EL (cell line): ENCODE data around the gene PYGB.
A peak's percentile ranks its signal among the peaks of the same experiment; 100 is the strongest.

ENCODE experiments used
- DNase-seq: peaks from one replicate; pipeline ENCODE4 v3.0.0-alpha.2; 2016

The PYGB gene

DNA sequence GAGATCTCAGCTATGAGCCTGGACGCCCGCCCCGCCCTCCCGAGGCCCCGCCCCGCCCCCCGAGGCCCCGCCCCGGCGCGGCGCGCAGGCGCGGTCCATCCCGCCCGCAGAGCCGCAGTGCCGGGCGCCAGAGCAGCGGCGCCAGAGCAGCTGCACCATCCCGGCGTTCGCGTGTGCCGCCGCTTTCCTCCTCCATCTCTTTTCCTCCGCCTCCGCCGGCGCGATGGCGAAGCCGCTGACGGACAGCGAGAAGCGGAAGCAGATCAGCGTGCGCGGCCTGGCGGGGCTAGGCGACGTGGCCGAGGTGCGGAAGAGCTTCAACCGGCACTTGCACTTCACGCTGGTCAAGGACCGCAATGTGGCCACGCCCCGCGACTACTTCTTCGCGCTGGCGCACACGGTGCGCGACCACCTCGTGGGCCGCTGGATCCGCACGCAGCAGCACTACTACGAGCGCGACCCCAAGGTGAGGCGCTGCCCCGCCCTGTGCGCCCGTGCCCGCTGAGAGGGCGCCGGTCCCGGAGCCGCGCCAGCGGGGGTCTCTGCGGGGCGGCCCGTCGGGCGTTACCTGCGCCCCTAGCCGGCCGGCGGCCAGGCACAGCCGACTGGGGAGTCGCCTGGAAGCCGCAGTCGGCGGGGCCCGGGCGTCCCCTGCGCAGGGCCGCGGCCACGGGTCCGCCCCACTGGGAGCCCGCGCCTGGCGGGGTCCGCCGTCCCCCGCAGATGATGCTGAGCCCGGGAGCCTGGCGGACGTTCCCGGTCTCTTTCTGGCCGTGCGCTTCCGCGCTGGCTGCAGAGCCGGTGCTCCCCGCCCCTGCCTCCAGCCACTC lies at the start of gene PYGB:
TSS of gene PYGB (plus strand) at position 130 of the 830 bp plus-strand sequence. CDS start at position 224, 94 bp downstream.
- peak; percentile 87 for DNase-seq

DNA sequence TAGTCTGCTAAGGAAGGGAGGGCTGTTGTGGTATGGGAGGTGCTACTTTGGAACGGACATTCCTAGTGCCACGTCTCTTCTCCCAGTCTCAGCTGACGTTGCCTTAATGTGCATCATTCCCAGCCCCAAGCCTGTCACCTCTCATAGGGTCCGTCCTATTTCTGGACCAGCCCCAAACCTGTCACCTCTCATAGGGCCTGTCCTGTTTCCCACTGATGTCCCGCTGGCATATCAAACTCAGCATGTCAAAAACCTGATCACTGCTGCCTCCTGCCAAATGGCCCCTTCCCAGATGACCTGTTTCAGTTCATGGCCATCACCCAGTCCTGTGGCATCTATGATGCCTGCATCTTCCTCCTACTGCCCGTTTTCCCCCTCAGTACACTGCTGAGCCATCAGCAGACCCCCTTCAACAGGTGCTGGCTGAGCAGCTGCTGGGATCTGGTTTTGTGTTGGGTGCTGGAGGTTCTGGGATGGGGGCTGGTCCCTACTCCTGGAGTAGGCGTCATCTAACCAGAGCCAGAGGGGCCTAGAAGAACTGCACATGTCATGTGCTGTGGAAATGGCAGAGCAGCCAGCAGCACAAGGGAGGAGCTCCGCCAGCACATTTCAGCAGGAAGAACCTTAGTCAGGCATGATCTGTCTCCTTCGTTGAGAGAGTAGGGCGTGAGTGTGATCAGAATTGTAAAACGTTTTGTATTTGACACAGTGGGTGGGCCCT lies 49.1 kb upstream of the PYGB start:
- DNase-seq: no peak

DNA sequence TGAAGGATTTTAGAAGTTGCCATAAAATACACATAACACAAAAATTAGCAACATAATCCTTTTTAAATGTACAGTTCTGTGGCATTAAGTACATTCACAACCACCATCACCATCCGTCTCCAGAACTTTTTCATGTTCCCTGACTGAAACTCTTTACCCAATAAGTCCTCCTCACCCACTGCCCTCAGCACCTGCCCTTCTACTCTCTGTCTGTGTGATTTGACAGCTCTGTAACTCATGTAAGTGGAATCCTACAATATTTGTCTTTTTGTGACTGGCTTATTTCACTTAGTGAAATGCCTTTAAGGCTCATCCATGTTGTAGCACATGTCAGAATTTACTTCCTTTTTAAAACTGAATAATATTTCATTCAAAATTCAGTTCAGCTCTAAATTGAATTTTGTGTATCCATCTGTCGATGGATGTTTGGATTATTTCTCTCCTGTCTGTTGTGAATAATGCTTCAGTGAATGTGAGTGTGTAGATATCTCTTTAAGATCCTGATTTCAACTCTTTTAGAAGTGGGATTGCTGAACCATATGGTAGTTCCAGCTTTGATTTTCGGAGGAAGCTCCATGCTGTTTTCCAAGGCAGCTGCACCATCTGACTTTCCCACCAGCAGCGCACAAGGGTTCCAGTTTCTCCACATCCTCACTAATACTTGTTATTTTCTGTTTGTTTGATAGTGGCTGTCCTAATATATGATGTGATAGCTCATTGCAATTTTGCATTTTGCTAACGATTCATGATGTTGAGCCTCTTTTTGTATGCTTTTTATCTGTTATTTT lies 48.2 kb upstream of the PYGB start:
- DNase-seq: no peak

DNA sequence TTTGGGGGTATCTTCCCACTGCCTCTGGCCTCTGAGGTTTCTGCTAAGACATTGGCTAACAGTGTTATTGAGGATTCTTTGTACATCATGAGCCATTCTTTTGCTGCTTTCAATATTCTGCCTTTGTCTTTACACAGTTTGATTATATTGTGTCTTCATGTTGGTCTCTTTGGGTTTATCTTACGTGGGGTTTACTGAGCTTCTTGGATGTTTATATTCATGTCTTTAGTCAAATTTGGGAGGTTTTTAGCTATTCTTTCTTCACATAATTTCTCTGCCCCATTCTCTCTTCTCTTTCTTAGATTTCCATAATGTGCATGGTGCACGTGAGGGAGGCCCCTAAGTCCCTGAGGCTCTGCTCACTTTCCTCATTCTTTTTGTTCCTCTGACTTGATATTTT lies 44.8 kb upstream of the PYGB start:
- no peak for DNase-seq

DNA sequence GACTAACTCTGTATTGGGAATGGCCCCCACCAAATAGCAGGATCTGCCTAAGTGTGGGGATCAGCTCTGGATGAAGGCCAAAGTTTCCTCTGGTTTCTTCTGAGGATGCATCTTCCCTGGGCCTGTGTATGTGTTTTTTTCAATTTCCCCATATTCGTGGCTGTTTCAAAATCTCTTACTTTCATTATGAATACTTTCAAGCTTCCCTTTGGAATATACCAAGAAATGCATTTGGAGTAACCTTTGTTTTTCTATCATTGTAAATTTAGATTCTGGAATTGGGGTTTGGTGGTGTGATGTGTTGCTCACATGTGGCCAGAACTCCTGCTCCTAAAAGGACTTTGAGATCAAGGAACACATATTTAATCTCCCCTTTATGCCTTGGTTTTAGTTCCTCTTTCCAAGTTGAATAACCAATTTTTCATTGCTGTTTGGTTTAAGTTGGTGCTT lies 44.0 kb upstream of the PYGB start:
- no peak for DNase-seq

DNA sequence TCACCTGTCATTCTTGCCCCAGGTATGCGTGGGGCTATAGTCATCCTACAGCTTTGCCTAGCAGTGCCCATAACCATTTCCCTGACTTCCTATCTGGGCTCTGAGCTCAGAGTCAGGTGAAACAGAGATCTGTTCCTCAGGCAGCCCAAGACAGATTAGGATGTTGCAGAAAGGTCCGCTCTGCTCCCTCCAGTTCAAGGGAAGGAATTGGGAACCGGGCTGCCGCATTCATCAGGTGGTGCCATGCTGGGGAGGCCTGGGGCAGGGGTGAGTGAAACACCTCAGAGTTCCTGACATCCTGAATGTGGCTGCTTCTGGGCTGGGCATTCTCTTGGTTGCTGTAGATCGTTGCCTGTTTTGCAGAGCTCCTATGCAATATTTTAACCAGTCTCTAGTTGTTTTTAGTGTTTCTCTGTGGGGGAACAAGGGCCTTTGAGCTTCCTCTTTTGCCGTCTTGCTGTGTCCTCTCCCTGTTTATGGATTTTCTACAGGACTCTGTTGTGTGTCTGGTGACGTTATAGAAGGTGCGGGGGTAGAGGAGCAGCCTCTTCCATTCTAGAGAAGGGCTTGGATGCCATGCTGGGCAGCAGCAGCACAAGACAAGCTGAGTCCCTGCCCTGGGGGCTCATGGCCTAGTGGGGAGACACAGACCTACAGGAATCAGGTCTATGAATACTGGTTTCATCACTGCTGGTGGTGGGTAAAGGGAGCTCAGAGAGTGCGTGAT lies 43.2 kb upstream of the PYGB start:
- no peak for DNase-seq

DNA sequence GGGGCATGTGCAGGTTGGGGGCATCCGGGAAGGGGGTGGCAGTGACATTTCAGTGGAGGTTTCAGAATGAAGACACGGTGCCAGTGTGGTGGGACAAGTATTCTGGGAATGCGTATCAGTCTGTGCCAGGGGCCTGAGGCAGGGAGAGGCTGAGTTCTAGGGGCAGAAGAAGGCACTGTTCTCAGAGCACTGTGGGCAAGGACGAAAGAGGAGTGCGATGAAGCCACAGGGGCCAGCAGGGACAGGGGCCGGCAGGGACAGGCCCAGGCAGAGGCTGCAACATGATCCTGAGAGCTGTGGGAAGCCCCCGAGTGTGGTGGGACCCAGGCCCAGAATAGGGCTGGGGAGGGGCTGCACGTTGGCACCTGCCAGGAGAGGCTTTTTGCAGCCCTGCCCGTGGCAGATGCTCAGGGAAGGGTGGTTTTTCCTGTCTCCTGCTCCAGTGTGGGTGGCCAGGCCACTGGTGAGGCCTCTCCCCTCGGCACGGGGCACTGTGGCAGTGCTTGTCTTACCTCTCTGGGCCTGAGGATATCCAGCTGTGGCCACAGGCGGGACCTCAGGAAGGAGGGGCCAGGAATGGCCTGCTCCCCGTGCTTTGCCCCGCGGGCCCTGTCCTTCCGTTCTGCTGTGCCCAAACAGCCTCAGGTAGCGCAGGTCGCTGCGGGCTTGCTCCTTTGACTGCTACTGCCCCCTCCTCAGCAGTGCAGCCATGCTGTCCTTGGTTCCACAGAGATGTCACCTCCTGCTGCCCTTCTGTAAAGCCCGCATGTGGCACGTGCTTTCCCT lies 42.4 kb upstream of the PYGB start:
- no peak for DNase-seq

DNA sequence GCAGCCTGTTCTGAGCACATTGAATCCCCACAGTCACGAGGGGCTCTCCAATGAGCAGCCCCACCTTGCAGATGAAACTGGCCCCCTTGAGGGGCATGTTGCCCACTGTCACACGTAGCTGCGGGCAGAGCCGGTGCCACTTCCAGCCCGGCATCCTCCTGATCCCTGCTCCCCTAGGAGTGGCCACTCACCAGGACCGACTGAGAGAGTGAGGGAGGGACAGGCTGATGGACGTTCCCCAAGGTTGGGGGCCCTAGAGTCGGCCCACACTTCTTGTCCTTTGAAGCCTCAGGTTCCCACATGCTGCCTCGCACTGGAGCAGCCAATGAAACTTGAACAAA lies 41.9 kb upstream of the PYGB start:
- no peak for DNase-seq

DNA sequence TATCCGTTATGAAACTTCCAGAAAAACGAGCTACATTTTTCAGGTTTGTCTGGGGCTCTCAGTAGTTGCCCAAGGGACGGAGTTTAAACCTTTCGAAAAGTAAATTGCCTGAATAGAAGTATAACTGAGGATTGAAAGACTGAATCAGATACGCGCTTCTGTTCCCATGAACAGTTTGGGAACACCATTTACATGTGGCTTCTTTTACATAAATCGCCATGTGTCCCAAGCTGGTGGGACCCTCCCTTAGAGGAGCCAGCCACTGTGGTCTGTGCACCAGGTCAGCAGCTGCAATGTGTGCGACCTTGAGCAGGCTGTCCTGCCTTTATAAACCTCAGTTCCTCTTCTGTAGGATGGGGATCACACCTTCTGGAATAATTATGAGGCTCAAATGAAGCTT lies 41.3 kb upstream of the PYGB start:
- no peak for DNase-seq

DNA sequence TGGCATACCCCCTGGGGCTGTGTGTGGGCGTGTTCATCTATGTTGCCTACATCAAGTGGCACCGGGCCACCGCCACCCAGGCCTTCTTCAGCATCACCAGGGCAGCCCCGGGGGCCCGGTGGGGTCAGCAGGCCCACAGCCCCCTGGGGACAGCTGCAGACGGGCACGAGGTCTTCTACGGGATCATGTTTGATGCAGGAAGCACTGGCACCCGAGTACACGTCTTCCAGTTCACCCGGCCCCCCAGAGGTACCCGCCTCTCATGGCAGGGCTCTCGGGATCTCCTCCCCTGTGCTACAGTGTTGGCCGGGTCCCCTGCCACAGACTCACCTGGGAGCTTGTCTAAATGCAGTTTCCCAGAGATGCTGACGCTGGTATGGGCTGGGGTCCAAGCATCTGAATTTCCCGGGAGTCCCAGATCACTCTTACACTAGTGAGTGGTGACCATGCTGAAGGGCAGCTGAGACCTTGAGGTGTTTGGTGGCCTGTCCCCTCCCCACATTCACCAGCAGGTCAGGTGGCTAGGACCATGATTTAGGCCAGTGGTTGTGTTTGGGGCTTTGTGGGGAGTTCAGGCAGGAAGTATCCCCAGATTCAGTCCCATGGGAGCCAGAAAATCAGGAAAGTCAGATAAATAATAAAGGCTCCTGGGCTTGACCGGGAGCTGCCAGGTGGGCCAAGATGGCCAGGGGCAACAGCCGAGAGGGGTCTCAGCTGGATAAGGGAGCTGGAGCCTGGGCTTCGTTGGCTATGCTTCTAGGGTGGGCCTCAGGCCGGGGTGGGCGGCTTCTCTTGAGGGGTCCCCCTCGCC lies 40.5 kb upstream of the PYGB start:
- DNase-seq: no peak

DNA sequence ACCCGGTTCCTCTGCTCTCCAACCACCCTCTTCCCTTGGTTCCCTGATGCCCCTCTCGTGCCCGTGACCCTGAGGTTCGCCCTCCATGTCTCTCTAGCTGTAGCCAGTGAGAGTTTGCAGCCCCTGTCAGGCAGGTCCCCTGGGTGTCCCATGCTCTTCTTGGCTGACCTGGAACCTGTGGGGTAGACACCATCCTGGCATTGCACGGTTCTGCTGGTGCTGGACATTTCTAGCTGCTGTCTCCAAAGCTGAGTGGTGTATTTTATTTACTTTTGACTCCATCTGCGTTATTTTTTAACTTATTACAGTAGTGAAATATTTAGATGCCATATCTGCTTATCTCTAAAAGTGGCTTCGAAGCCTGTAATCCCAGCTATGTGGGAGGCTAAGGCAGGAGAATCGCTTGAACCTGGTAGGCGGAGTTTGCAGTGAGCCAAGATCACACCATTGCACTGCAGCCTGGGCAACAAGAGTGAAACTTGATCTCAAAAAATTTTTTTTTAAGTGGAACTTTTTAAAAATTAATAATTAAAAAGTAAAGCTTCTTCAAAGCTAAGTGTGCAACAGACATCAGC lies 39.8 kb upstream of the PYGB start:
- no peak for DNase-seq

DNA sequence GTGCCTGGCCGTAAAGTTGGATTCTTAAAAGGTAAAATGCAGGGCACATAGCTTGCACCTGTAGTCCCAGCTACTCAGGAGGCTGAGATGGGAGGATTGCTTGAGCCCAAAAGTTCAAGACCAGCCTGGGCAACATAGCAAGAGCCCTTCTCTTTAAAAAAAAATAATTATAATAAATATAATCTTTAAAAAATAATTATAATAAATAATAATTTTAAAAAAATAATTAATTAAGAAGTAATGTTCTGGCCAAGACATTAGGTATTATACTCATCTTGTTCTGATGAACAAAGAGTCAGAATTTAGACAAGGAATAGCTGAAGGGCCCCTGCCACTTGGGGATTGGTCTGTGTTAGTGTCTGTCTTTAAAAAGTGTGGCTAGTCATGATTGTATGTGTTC lies 38.5 kb upstream of the PYGB start:
- no peak for DNase-seq

DNA sequence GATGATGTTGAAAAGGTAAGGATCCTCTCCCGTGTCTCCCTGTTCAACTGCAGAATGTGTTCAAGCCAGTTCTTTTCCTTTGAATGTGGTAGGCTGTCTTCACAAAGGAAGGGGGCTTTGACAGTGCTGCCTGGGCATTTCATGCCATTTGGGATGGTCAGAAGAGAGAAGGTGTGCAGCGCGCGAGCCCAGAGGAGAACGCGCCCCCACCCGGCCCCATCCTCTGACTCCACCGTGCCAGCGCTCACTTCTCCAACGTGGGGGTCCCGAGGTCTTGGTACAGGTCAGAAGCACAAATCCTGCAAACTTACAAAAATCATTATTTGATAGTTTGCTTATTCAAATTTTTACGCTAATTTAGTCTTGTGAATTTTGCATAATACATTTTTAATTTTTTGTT lies 38.0 kb upstream of the PYGB start:
- no peak for DNase-seq

DNA sequence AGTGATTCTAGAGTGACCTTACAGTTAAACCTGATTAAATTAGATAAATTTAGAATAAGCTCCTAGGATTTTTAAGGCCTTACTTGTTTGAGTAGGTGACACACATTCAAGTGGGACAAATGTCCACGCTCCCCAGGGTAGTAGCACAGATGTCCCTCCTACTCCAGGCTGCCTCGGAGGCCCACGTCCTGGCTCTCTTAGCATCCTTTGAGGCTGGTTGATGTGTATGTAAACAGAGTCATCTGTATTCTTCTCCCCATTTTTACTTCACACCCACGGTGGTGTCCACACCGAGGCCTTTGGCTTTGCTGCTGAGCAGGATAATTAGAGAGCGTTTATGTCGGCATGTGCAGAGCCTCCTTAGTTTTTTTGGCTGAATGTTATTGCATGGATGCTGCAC lies 36.6 kb upstream of the PYGB start:
- no peak for DNase-seq

DNA sequence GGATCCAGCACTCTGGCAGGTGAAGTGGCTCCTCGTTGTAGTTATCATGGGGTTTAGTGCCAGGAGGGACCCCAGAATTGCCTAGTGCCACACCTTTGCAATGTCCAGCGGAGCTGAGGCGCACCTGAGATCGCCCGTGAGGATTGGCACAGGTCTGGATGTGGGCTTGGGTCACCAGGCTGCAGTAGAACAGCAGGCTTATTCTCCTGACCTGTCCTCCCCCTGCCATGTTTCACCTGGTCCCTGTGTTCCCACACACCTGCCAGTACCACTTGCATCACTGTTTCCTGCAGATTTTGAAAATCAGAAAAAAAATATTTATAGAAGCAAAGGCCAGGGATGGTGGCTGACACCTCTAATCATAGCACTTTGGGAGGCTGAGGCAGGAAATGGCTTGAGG lies 35.6 kb upstream of the PYGB start:
- DNase-seq: no peak

DNA sequence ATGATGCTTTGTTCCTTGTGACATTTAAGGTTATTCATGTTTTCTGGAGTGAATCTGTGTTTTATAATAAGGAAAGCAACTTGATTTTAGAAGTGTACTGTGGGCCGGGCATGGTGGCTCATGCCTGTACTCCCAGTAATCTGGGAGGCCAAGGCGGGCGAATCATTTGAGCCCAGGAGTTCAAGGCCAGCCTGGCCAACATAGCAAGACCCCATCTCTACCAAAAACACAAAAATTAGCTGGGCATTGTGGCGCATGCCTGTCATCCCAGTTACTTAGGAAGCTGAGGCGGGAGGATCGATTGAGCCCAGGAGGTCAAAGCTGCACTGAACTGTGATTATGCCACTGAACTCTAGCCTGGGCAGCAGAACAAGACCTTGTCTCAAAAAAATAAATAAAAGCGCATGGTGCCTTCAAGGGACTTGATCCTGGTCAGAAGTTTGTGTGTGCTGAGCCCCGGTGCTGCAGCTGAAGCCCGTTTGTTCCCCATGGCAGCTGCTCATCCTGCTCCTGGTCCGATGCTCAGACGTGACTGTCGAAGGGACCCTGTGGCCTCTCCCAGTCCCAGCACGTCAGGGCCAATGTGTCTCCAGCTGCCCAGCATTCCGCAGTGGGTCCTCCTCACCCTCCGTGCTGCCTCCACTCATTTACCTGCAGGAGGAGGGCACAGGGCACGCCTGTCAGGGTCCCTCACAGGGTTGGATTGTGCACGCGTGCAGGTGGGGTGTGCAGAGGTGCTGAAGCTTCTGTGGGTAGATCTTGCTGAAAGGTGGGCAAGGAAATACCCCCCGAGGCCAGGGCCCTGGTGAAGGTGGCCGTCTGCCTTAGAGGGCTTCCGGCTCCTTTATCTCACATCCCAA lies 34.1 kb upstream of the PYGB start:
- no peak for DNase-seq

DNA sequence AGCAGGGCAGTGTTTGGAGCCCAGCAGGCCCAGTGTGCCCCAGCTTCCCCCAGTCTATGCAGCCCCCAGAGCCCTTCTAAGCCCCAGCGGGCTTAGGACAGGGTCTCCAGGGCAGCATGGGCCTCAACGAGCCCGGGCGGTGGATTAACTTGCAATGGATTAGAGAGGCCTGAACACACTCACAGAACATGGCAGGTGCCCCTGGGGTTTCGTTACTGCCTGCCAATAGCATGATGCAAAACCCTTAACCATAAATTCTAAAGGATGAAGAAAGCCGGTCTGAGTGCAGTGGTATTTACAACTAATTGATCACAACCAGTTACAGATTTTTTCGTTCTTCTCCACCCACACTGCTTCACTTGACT lies 33.5 kb upstream of the PYGB start:
- no peak for DNase-seq

DNA sequence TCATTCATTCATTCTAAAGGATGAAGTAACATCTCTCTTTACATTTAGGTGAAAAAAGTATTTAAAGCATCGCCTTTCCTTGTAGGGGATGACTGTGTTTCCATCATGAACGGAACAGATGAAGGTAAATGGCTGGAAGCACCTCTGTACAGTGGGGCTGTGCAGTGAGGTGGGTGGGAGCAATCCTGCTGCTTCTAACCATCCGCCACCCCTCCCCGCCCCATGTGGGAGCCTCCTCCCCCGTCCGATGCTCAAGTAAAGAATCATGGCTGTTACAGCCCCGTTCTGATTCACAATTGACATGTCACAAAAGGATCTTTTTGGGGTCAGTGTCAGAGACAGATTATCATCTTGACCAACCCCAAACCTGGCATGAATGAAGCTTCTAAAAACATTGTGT lies 33.1 kb upstream of the PYGB start:
- DNase-seq: no peak

DNA sequence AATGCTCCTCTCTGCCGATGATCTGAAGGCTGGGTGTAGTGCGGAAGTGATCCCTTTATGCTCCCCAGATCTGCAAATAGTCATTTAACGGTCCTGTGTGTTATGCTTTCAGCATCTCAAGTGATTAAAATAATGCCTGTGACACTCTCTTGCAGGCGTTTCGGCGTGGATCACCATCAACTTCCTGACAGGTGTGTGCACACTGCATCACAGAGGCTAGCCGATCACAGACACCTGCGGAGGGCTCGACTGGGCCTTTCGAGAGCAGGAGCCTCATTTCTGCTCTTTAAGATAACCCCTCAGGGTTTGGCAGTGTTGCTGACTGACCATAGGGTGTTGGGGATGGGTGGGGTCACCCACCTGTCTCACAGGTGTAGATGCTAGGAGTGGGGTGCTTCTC lies 32.4 kb upstream of the PYGB start:
- no peak for DNase-seq
